Tibial nerve (tissue), 4 donors: ENCODE measurements around the gene SLC13A2.

ENCODE experiments used
- CTCF ChIP-seq, 5 experiments: fragments of 200-600 bp in 3 of 5; fragments of 450-650 bp in 2 of 5; sonication (generic) in 3 of 5; IDR thresholded peaks; one replicate each; pipeline ENCODE4 v1.5.1; 2016 to 2019; ENCODE audit warnings: antibody characterized with exemption in 5 of 5, mild to moderate bottlenecking in 3 of 5, moderate library complexity in 2 of 5
- EP300 ChIP-seq, 2 donors: sonication (generic); formaldehyde crosslinking; IDR thresholded peaks; one replicate each; pipeline ENCODE4 v1.6.1; 2017; ENCODE audit warnings: antibody characterized with exemption in 2 of 2, mild to moderate bottlenecking in 1 of 2

DNA sequence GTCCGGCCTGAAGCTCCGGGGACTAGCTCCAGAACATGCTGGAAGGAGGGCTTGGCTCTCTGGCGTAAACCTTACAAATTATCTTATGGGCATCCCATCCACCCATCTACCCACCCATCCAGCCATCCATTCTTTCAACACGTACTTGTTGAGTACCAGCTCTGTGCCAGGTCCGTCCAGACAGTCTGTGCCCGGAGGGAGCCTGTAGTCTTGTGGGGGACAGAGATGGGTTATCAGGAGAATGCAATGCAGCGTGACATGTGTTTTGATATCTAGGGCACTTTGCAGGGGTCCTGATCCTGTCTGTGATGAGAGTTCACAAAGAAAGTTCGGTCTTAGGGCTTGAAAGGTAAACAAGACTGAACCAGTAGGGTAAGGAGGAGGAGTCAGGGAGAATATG lies 4.1 kb upstream of the SLC13A2 start:
- TF ChIP-seq CTCF (IDR thresholded peaks at IDR 0.05) (no peak), EP300 (IDR thresholded peaks at IDR 0.05) (no peak)
